ENCODE measurements around the gene SERP2. TPM values are rescaled to one million over a fixed set of nuclear protein-coding genes. Genes with fewer than 3 reads are reported as not detected.

Gene SERP2
- total RNA-seq (ENCODE audit: low replicate concordance): 3.4 and 3.8 TPM in 2 replicates

DNA sequence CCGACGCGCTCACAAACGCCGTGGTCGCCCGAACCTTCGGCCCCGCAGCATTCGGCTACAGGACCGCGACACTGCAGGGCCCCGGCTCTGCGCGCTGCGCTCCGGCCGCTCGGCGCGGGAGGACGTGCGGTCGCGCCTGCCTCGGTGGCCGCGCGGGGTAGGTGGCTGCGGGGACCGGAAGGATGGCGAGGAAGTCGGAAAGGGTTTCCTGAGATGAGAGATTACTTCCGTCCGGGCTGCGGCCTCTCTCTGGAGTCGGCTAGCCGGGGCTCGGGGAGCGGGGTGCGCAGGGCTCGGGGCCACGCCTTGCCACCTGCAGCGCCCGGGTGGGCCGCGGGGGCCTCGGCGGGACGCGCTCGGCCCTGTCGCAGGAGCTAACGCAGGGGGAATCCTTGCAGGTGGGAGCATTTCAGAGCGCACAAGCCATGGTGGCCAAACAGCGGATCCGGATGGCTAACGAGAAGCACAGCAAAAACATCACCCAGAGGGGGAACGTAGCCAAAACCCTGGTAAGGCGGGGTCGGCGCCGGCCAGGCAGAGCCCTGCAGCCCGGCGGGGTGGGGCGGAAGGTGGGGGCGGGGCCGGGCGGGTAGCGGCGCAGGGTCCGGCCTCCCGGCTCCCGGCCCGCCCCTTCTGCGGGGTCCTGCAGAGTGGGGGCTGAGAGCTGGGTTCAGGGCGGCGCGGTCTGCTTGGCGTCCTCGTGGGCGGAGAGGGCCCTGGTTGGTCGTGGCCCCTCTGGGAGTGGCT, at the start of gene SERP2:
TSS of gene SERP2 (plus strand) at position 224 of the 747 bp plus-strand sequence. CDS start at position 426, 202 bp downstream.

Other genes starting within 250 kb of the SERP2 start
- gene TSC22D1, start 202.5 kb downstream of the SERP2 start, total RNA-seq (ENCODE audit: low replicate concordance): 29.7 and 71.3 TPM in 2 replicates